ENCODE results near the gene ATP13A2.

DNA sequence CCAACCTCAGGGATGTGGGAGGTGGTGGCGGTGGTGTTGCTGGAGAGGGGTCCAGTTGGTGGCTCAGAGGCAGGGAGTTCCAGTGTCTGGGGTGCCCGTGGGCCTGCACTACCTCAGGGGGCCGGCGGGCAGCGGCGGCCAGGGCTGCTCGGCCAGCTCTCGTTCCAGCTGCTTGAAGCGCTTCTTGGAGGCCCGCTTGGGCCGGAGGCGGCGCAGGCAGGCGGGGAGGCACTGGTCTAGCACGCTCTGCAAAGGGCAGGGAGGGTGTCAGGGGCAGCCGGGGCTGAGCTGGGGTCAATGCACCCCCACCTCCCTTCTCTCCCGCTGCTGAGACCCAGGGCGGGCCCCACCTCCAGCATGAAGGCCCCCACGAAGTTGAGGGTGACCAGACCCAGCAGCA, 25.6 kb downstream of the ATP13A2 start:
- TF ChIP-seq, protein P1, sequence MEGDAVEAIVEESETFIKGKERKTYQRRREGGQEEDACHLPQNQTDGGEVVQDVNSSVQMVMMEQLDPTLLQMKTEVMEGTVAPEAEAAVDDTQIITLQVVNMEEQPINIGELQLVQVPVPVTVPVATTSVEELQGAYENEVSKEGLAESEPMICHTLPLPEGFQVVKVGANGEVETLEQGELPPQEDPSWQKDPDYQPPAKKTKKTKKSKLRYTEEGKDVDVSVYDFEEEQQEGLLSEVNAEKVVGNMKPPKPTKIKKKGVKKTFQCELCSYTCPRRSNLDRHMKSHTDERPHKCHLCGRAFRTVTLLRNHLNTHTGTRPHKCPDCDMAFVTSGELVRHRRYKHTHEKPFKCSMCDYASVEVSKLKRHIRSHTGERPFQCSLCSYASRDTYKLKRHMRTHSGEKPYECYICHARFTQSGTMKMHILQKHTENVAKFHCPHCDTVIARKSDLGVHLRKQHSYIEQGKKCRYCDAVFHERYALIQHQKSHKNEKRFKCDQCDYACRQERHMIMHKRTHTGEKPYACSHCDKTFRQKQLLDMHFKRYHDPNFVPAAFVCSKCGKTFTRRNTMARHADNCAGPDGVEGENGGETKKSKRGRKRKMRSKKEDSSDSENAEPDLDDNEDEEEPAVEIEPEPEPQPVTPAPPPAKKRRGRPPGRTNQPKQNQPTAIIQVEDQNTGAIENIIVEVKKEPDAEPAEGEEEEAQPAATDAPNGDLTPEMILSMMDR (IDR thresholded peaks at IDR 0.05) = no peak
- TF ChIP-seq POLR2A (IDR thresholded peaks at IDR 0.05) (no peak), POLR2AphosphoS5 (IDR thresholded peaks at IDR 0.05) (no peak)
